Measurements from ENCODE around the gene RFTN2. TPM values are rescaled to one million over a fixed set of nuclear protein-coding genes. Genes with fewer than 3 reads are reported as not detected.

The RFTN2 gene
- total and polyA plus RNA-seq, 4 donors, result 0.40 to 22.6 (median 2.0) TPM

GRCh38 chr2:197633109-197633657 lies 42.2 kb downstream of the RFTN2 start:
- Histone ChIP-seq H3K27me3 (ENCODE audit: control insufficient read depth in 3 of 3, insufficient read depth in 3 of 3, low read length in 2 of 3) (no peaks in the 10 kb centered on the region), H3K9ac (ENCODE audit: insufficient read depth in 1 of 2, low read length in 2 of 2) (no peak overlapping the region), H3K36me3 (ENCODE audit: control insufficient read depth in 4 of 4, insufficient read depth in 4 of 4, low read length in 4 of 4) (peaks cover 0 to 8% (median 4%) of the 10 kb centered on the region in 4 donors), H3K27ac (ENCODE audit: low read depth in 1 of 2, low read length in 1 of 2) (no peak overlapping the region), H3K4me1 (ENCODE audit: control insufficient read depth in 5 of 5, insufficient read depth in 5 of 5, low read length in 5 of 5) (peaks cover 0 to 1% (median 0%) of the 10 kb centered on the region in 5 donors), H3K9me3 (ENCODE audit: control insufficient read depth in 4 of 4, insufficient read depth in 3 of 4, low read length in 3 of 4) (peaks cover 0 to 1% (median 0%) of the 10 kb centered on the region in 4 donors), H3K4me3 (no peak overlapping the region)
- no peak for TF ChIP-seq CTCF (IDR thresholded peaks at IDR 0.05; ENCODE audit: control extremely low read depth, extremely low read depth)
- ATAC-seq (ENCODE audit: insufficient read depth, low FRiP score), result no peak
- no peak for DNase-seq

GRCh38 chr2:197628043-197628500 lies 47.3 kb downstream of the RFTN2 start:
- Histone ChIP-seq H3K27me3 (ENCODE audit: control insufficient read depth in 3 of 3, insufficient read depth in 3 of 3, low read length in 2 of 3) (no peaks in the 10 kb centered on the region), H3K4me1 (ENCODE audit: control insufficient read depth in 5 of 5, insufficient read depth in 5 of 5, low read length in 5 of 5) (peaks cover 0 to 1% (median 0%) of the 10 kb centered on the region in 5 donors), H3K27ac (ENCODE audit: low read depth in 1 of 2, low read length in 1 of 2) (peak overlapping the region in 1 of 2 donors; percentile 75), H3K4me3 (no peak overlapping the region), H3K36me3 (ENCODE audit: control insufficient read depth in 4 of 4, insufficient read depth in 4 of 4, low read length in 4 of 4) (peaks cover 0 to 17% (median 5%) of the 10 kb centered on the region in 4 donors), H3K9ac (ENCODE audit: insufficient read depth in 1 of 2, low read length in 2 of 2) (no peak overlapping the region), H3K9me3 (ENCODE audit: control insufficient read depth in 4 of 4, insufficient read depth in 3 of 4, low read length in 3 of 4) (peaks cover 0 to 1% (median 0%) of the 10 kb centered on the region in 4 donors)
- ATAC-seq (ENCODE audit: insufficient read depth, low FRiP score), result no peak
- no peak for TF ChIP-seq CTCF (IDR thresholded peaks at IDR 0.05; ENCODE audit: control extremely low read depth, extremely low read depth)
- 48 to 49% methylated on average over 4 of the region's 4 CpGs for WGBS, 2 donors
- DNase-seq, result peak in 1 of 3 donors; percentile 16

- no peak overlapping the region for H3K27ac ChIP-seq (ENCODE audit: low read depth in 1 of 2, low read length in 1 of 2)
- H3K9ac ChIP-seq (ENCODE audit: insufficient read depth in 1 of 2, low read length in 2 of 2), result no peak overlapping the region
- 49 to 70% methylated on average over 7 of the region's 7 CpGs for WGBS, 2 donors
- peaks cover 0 to 20% (median 4%) of the 10 kb centered on the region in 4 donors for H3K36me3 ChIP-seq (ENCODE audit: control insufficient read depth in 4 of 4, insufficient read depth in 4 of 4, low read length in 4 of 4)
- DNase-seq (no peak), ATAC-seq (ENCODE audit: insufficient read depth, low FRiP score) (no peak)
- TF ChIP-seq CTCF (IDR thresholded peaks at IDR 0.05; ENCODE audit: control extremely low read depth, extremely low read depth), result no peak
- no peak overlapping the region for H3K4me3 ChIP-seq
- H3K9me3 ChIP-seq (ENCODE audit: control insufficient read depth in 4 of 4, insufficient read depth in 3 of 4, low read length in 3 of 4), result peaks cover 0 to 1% (median 0%) of the 10 kb centered on the region in 4 donors
- H3K4me1 ChIP-seq (ENCODE audit: control insufficient read depth in 5 of 5, insufficient read depth in 5 of 5, low read length in 5 of 5), result peaks cover 0 to 1% (median 0%) of the 10 kb centered on the region in 5 donors
- no peaks in the 10 kb centered on the region for H3K27me3 ChIP-seq (ENCODE audit: control insufficient read depth in 3 of 3, insufficient read depth in 3 of 3, low read length in 2 of 3)
Measured at GRCh38 chr2:197626965-197627625, 48.3 kb downstream of the RFTN2 start.
